ENCODE data around the gene ABCA10. TPM values are rescaled to one million over a fixed set of nuclear protein-coding genes. Genes with fewer than 3 reads are reported as not detected.

Gene ABCA10
- polyA plus RNA-seq, 1 experiment, result 0.31 TPM

GRCh38 chr17:69246726-69247375 is 18.2 kb upstream of the ABCA10 start:
- ChIA-PET POLR2A (no interaction called here), CTCF (interaction anchor here (0.6 to 7.8 kb wide), 10 partner anchors 9 to 476 kb away, joined by 3 to 44 read pairs (median 3); no protein-coding TSS in a partner anchor)
- no peak for DNase-seq (ENCODE audit: low read depth)
- TF ChIP-seq CTCF (IDR thresholded peaks at IDR 0.05; ENCODE audit: insufficient read depth, low read depth, low read length), result peak; percentile 53
- no peak overlapping the region for H3K4me3 ChIP-seq (ENCODE audit: low read depth, low read length)
- H3K27me3 ChIP-seq (ENCODE audit: control insufficient read depth, insufficient read depth, low read length), result no peaks in the 10 kb centered on the region
- H3K36me3 ChIP-seq (ENCODE audit: control insufficient read depth, insufficient read depth, low read length), result no peaks in the 10 kb centered on the region

GRCh38 chr17:69246202-69246601 is 17.6 kb upstream of the ABCA10 start:
- Histone ChIP-seq H3K36me3 (ENCODE audit: control insufficient read depth, insufficient read depth, low read length) (no peaks in the 10 kb centered on the region), H3K27me3 (ENCODE audit: control insufficient read depth, insufficient read depth, low read length) (no peaks in the 10 kb centered on the region), H3K4me3 (ENCODE audit: low read depth, low read length) (no peak overlapping the region)
- TF ChIP-seq CTCF (IDR thresholded peaks at IDR 0.05; ENCODE audit: insufficient read depth, low read depth, low read length), result no peak
- ChIA-PET POLR2A (no interaction called here), CTCF (interaction anchor here (1.2 to 7.8 kb wide), 5 partner anchors 428 to 475 kb away, joined by 3 to 44 read pairs (median 6); no protein-coding TSS in a partner anchor)
- no peak for DNase-seq (ENCODE audit: low read depth)

GRCh38 chr17:69245617-69246016 is 17.0 kb upstream of the ABCA10 start:
- POLR2A ChIA-PET, result no interaction called here
- Histone ChIP-seq H3K4me3 (ENCODE audit: low read depth, low read length) (no peak overlapping the region), H3K27me3 (ENCODE audit: control insufficient read depth, insufficient read depth, low read length) (no peaks in the 10 kb centered on the region), H3K36me3 (ENCODE audit: control insufficient read depth, insufficient read depth, low read length) (no peaks in the 10 kb centered on the region)
- DNase-seq (ENCODE audit: low read depth), result no peak
- TF ChIP-seq CTCF (IDR thresholded peaks at IDR 0.05; ENCODE audit: insufficient read depth, low read depth, low read length), result no peak
- CTCF ChIA-PET, result interaction anchor here (1.2 to 7.8 kb wide), 2 partner anchors 471 to 475 kb away, joined by 3 to 44 read pairs; no protein-coding TSS in a partner anchor

GRCh38 chr17:69239611-69240600 is 11.3 kb upstream of the ABCA10 start:
- no peak for DNase-seq (ENCODE audit: low read depth)
- H3K27me3 ChIP-seq (ENCODE audit: control insufficient read depth, insufficient read depth, low read length), result no peaks in the 10 kb centered on the region
- H3K4me3 ChIP-seq (ENCODE audit: low read depth, low read length), result no peak overlapping the region
- TF ChIP-seq CTCF (IDR thresholded peaks at IDR 0.05; ENCODE audit: insufficient read depth, low read depth, low read length), result no peak
- CTCF ChIA-PET, result interaction anchor here (0.9 to 1.0 kb wide), 2 partner anchors 464 to 468 kb away, joined by 3 to 4 read pairs; no protein-coding TSS in a partner anchor
- POLR2A ChIA-PET, result no interaction called here
- H3K36me3 ChIP-seq (ENCODE audit: control insufficient read depth, insufficient read depth, low read length), result no peaks in the 10 kb centered on the region

GRCh38 chr17:69236946-69237345 is 8.3 kb upstream of the ABCA10 start:
- ChIA-PET POLR2A (no interaction called here), CTCF (interaction anchor here (1.3 to 1.5 kb wide), 2 partner anchors 461 to 465 kb away, joined by 3 to 6 read pairs; no protein-coding TSS in a partner anchor)
- TF ChIP-seq CTCF (IDR thresholded peaks at IDR 0.05; ENCODE audit: insufficient read depth, low read depth, low read length), result no peak
- Histone ChIP-seq H3K36me3 (ENCODE audit: control insufficient read depth, insufficient read depth, low read length) (no peaks in the 10 kb centered on the region), H3K27me3 (ENCODE audit: control insufficient read depth, insufficient read depth, low read length) (no peaks in the 10 kb centered on the region), H3K4me3 (ENCODE audit: low read depth, low read length) (no peak overlapping the region)
- no peak for DNase-seq (ENCODE audit: low read depth)
